Epithelial cell of proximal tubule (primary cell): ENCODE measurements around the gene LMO1. TPM values are rescaled to one million over a fixed set of nuclear protein-coding genes. Genes with fewer than 3 reads are reported as not detected.

Experiments used
- DNase-seq: peaks from one replicate; pipeline ENCODE4 v3.0.0-alpha.2; 2011; ENCODE audit warnings: low read depth
- H3K4me3 ChIP-seq: 2 replicates; pipeline ENCODE4 v1.5.1; 2011; ENCODE audit warnings: low read depth, mild to moderate bottlenecking, low read length
- total RNA-seq: library from RNA; depleted of rRNA; stranded (reverse); fragments of >200 nt; gene quantifications from 2 replicates; pipeline ENCODE4 v1.2.3, GENCODE V29; 2015
- TF ChIP-seq, protein P1 (sequence below): conservative IDR thresholded peaks from 2 replicates; pipeline ENCODE4 v1.5.1; 2012; ENCODE audit warnings: low read depth, mild to moderate bottlenecking, low read length

The LMO1 gene
- total RNA-seq, 1 donor from 2014 or later: not detected

DNA sequence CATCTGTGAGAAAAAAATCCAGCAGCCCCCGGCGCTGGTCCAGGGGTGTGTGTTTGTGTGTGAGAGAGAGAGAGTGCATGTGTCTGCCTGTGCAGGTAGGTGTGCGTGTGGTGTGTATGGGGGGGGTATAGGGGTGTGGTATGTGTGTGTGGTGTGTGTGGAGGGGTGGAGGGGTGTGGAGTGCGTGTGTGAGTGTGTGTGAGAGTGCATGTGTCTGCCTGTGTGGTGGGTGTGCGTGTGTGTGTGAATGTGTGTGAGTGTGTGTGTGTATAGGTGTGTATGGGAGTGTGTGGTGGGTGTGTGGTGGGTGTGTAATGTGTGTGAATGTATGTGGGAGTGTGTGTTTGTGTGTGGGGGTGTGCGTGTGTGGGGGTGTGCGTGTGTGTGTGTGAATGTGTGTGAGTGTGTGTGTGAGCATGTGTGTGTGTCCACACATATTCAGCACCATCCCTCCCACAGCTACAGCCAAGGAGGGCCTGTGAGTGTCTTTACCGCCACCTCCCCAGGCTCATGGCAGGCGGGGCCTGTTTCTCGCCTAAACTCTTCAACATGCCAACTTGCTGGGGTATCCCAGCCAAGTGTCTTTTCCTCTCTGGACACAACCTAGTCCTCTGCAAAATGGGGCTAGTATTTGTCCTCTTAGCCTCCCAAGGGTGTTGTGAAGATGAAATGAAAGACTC lies 11.9 kb downstream of the LMO1 start:
- no peak overlapping the region for H3K4me3 ChIP-seq
- no peak for DNase-seq
- TF ChIP-seq, protein P1, sequence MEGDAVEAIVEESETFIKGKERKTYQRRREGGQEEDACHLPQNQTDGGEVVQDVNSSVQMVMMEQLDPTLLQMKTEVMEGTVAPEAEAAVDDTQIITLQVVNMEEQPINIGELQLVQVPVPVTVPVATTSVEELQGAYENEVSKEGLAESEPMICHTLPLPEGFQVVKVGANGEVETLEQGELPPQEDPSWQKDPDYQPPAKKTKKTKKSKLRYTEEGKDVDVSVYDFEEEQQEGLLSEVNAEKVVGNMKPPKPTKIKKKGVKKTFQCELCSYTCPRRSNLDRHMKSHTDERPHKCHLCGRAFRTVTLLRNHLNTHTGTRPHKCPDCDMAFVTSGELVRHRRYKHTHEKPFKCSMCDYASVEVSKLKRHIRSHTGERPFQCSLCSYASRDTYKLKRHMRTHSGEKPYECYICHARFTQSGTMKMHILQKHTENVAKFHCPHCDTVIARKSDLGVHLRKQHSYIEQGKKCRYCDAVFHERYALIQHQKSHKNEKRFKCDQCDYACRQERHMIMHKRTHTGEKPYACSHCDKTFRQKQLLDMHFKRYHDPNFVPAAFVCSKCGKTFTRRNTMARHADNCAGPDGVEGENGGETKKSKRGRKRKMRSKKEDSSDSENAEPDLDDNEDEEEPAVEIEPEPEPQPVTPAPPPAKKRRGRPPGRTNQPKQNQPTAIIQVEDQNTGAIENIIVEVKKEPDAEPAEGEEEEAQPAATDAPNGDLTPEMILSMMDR: no peak

DNA sequence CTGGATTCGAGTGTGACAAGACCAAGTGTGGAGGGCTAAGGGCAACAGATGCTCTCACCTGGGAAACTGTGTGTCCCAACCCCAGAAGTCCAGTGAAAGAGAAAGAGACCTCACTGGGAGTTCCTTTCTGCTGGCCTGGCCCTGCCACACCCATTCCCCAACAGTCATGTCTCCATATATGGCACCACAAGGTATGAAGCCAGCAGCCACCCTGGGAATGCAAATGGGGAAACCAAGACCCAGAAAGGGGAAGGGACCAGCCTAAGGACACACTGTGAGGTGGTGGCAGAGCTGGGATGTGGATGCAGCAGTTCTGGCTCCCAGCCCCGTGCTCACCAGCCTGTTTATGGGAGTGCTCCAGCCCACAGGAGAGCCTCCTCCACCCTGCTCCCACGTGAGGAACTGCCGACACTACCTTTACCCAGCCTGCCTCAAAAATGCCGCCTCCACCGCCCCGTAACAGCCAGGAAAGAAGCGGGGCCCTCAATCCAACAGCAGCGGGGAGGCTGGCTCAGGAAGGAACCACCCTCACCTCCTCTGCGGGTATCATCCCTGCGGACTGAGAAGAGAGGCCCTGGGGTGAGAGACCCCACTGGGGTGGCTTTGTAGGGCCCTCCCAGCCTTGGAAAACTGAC lies 12.6 kb downstream of the LMO1 start:
- DNase-seq: no peak
- H3K4me3 ChIP-seq: no peak overlapping the region
- TF ChIP-seq, protein P1: no peak

DNA sequence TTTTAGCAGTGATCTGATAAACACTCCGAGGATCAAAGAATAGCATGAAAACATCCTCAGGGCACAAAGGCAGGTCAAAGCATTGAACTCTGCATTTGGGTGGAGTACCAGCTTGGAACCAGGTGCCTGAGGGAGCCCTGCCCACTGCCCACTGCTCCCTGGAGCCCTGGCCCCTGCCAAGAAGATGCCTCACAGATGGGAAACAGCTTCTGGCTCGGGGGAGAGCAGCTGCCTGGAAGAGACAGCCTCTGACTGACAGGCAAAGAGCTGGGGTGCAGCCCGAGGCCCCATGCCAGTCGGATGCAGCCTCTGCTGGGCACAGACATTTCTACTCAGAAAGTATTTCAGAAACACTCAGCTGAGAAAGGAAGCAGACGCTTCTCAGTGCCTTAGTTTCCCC lies 13.2 kb downstream of the LMO1 start:
- no peak overlapping the region for H3K4me3 ChIP-seq
- TF ChIP-seq, protein P1: no peak
- DNase-seq: no peak

DNA sequence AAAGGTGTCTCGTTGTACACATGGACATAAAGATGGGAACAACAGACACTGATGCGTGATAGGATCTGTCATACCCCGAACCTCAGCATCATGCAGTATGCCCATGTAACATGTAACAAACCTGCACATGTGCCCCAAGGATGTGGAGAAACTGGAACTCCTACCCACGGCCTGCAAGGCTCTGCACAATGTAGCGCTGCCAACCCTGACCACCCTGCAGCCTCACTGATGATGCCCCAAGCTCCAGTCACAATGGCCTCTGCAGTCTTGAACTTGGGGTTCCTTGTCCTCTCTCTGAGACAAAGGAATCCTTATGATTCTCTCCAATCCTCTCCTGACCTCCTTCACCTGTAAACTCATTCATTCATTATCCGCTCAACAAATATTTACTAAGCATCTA lies 14.2 kb downstream of the LMO1 start:
- TF ChIP-seq, protein P1: no peak
- DNase-seq: no peak
- H3K4me3 ChIP-seq: no peak overlapping the region

DNA sequence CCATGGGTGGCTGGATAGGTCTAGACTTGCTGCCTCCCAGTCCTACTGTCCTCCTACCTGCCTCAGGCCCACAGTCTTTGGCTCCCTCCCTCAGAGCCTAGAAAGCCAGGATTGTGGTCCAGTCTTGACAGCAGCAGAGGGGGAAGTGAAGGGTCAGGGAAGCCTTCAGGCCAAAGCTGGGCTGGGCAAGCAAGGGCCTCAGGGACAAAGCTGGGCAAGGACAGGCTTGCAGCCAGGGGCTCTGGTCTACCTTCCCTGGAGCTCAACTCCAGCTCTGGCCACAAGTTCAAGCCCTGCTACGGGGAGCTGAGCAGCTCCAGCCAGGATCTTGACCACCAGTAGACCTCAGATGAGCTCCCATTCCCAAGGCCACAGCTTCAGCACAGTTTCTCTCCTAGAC lies 14.9 kb downstream of the LMO1 start:
- H3K4me3 ChIP-seq: no peak overlapping the region
- TF ChIP-seq, protein P1: no peak
- no peak for DNase-seq

DNA sequence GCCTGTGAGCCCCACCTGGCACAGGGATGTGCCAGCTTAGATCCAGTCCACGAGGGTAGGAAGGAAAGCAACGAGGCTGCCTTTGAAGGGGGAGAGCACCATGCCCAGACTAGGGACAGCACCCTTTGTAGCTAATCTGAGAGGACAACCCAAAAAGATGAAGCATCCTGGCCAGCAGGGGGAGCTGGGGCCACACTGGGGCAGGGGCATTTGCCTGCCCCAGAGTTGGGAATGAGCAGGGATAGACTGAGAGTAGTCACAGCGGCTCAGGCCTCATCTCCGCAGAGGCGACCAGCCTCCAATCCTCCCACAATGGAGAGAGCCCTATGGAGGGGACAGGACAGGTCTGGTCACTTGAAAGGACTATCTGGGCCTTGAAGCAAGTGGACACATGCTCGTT lies 16.4 kb downstream of the LMO1 start:
- DNase-seq: no peak
- TF ChIP-seq, protein P1: peak; percentile 61
- no peak overlapping the region for H3K4me3 ChIP-seq

DNA sequence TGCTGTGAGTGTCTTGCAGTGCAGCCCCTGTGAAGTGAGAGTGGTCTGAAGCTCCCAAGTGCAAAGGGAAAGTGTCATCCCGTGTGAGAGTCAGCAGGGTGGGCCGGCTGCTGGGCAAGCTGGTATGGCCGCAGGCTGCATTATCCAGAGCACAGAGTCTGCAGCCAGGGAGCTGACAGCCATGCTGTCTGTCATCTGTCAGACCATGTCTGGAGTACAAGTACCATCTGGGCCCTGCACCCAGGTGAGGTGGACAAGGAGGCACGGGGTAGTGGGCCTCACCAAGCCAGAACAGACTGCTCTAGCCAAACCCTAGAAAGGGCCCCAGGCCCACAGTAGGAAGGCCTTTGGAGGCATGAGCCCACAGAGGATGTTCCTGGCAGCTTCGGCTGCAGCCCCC lies 20.2 kb downstream of the LMO1 start:
- DNase-seq: no peak
- H3K4me3 ChIP-seq: no peak overlapping the region
- TF ChIP-seq, protein P1: no peak
